Midbrain (tissue), 1 donor: ENCODE results near the gene MSX2.

Source experiments
- DNase-seq: peaks from one replicate; lab custom pipeline; 2025; lab: John Stamatoyannopoulos, UW

MSX2 gene

GRCh38 chr5:174775081-174775480 is 50.7 kb downstream of the MSX2 start:
- DNase-seq, result no peak

- DNase-seq, result no peak
Measured at GRCh38 chr5:174777111-174777510, 52.7 kb downstream of the MSX2 start.

GRCh38 chr5:174777583-174777982 is 53.2 kb downstream of the MSX2 start:
- no peak for DNase-seq
